BJ (cell line): ENCODE measurements around the gene KMT5C. TPM values are rescaled to one million over a fixed set of nuclear protein-coding genes. Genes with fewer than 3 reads are reported as not detected.

Experiments used
- CTCF ChIA-PET: fragments of 350-600 bp; formaldehyde crosslinking; extraction: SDS; loops from one replicate; lab custom pipeline; 2021; ENCODE audit warnings: antibody characterized with exemption, inconsistent platforms; lab: Yijun Ruan, JAX
- POLR2A ChIA-PET: fragments of 300-600 bp; sonication (Branson Sonifier 250); formaldehyde crosslinking; extraction: SDS; loops from one replicate; lab custom pipeline; 2021; ENCODE audit warnings: antibody characterized with exemption; lab: Charles Lee
- DNase-seq: peaks from one replicate; pipeline ENCODE4 v3.0.0-alpha.2; 2011; ENCODE audit warnings: low read depth
- H3K27me3 ChIP-seq: 2 replicates; pipeline ENCODE4 v1.6.0; 2011; ENCODE audit warnings: low read length; ENCODE audit not compliant: control insufficient read depth, insufficient read depth
- H3K36me3 ChIP-seq: 2 replicates; pipeline ENCODE4 v1.5.1; 2011; ENCODE audit warnings: low read length; ENCODE audit not compliant: control insufficient read depth, insufficient read depth
- H3K4me3 ChIP-seq: 2 replicates; pipeline ENCODE4 v1.5.1; 2011; ENCODE audit warnings: low read depth, mild to moderate bottlenecking, control low read depth, low read length
- CTCF ChIP-seq: IDR thresholded peaks from 2 replicates; pipeline ENCODE4 v1.5.1; 2011; ENCODE audit warnings: low read depth, mild to moderate bottlenecking, control low read depth, inconsistent platforms, low read length, moderate library complexity; ENCODE audit not compliant: insufficient read depth
- polyA plus RNA-seq: library from polyadenylated mRNA; depleted of rRNA; stranded (reverse); fragments of >200 nt; gene quantifications from 2 replicates; pipeline ENCODE4 v1.2.3, GENCODE V29; 2011

KMT5C gene
- polyA plus RNA-seq, 1 experiment: 6.4 TPM

GRCh38 chr19:55336101-55336500, 3.6 kb upstream of the KMT5C start:
- ChIA-PET POLR2A (no interaction called here), CTCF (interaction anchor here (4.7 kb wide), 1 partner anchor 34 kb away, joined by 27 read pairs; no protein-coding TSS in a partner anchor)
- DNase-seq: no peak
- H3K4me3 ChIP-seq: no peak overlapping the region
- H3K36me3 ChIP-seq: no peaks in the 10 kb centered on the region
- TF ChIP-seq CTCF: no peak
- no peaks in the 10 kb centered on the region; the same call in 1 of the 2 replicates for H3K27me3 ChIP-seq

GRCh38 chr19:55339889-55340783, 460 bp downstream of the KMT5C start:
- DNase-seq: no peak
- peak overlapping the region; percentile 74 for H3K4me3 ChIP-seq
- peaks cover 15% of the 10 kb centered on the region for H3K36me3 ChIP-seq
- POLR2A ChIA-PET: interaction anchor here (0.9 to 1.8 kb wide), 4 partner anchors 26 to 67 kb away, joined by 3 to 6 read pairs (median 6); partner anchors contain the start of genes IL11 and TMEM238
- H3K27me3 ChIP-seq: no peaks in the 10 kb centered on the region; the same call in 1 of the 2 replicates
- CTCF ChIA-PET: interaction anchor here (0.7 to 4.7 kb wide), 7 partner anchors 15 to 46 kb away, joined by 3 to 27 read pairs (median 4); partner anchors contain the start of genes TMEM150B and TMEM238
- TF ChIP-seq CTCF: no peak

GRCh38 chr19:55340784-55341147, 1.1 kb downstream of the KMT5C start:
- TF ChIP-seq CTCF: peak; percentile 39; the same call in 1 of the 2 replicates
- peaks cover 15% of the 10 kb centered on the region for H3K36me3 ChIP-seq
- ChIA-PET POLR2A (no interaction called here), CTCF (interaction anchor here (0.7 kb wide), 2 partner anchors 16 to 43 kb away, joined by 3 read pairs; partner anchors contain the start of genes TMEM150B and TMEM238)
- no peaks in the 10 kb centered on the region; the same call in 1 of the 2 replicates for H3K27me3 ChIP-seq
- DNase-seq: no peak
- peak overlapping the region; percentile 74 for H3K4me3 ChIP-seq

- H3K27me3 ChIP-seq: no peaks in the 10 kb centered on the region; the same call in 1 of the 2 replicates
- peak overlapping the region; percentile 74 for H3K4me3 ChIP-seq
- CTCF ChIA-PET: interaction anchor here (0.7 kb wide), 1 partner anchor 43 kb away, joined by 3 read pairs; the partner anchor contains the start of gene TMEM238
- H3K36me3 ChIP-seq: peaks cover 15% of the 10 kb centered on the region
- POLR2A ChIA-PET: no interaction called here
- TF ChIP-seq CTCF: no peak
- DNase-seq: no peak
Measured at GRCh38 chr19:55341171-55341588, 1.5 kb downstream of the KMT5C start.
